HEK293T (cell line): ENCODE results near the gene GLRA3.

Experiments used
- FOXA1 ChIP-seq: fragments of 450-650 bp; IDR thresholded peaks from 2 replicates; pipeline ENCODE4 v1.6.1; 2016; ENCODE audit warnings: mild to moderate bottlenecking
- SP1 ChIP-seq: fragments of 450-650 bp; IDR thresholded peaks from 2 replicates; pipeline ENCODE4 v1.6.1; 2017

GRCh38 chr4:174848596-174848995 is 19.5 kb upstream of the GLRA3 start:
- no peak for TF ChIP-seq FOXA1
- TF ChIP-seq SP1: no peak
